Femur (tissue), 1 donor: ENCODE results near the gene STAG1.
"Not testable (repeated sequence)": the region's sequence is repeated elsewhere in the genome, so short reads cannot be mapped to it uniquely, and the experiment has no call there.

Experiments
- DNase-seq: peaks from one replicate; pipeline ENCODE4 v3.0.0-alpha.2; 2017

STAG1 gene

DNA sequence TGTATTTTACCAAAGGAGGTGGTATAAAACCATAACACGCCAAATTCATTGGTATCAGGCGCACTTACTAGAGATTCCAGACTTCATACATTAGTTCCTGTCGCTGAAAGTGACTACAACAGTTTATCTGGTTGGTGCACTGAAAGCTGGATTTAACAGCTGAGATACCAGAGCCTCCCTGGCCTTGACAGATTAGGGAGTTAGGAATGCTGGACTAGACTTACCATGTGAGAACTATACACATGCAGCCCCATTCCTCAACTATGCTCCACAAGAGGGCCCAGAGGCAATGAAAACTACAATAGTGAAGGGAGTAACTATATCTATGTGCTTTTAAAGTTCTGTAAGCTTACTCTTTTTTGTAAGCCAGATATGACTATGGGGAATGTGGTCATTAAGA is 174.4 kb downstream of the STAG1 start:
- DNase-seq: no peak

DNA sequence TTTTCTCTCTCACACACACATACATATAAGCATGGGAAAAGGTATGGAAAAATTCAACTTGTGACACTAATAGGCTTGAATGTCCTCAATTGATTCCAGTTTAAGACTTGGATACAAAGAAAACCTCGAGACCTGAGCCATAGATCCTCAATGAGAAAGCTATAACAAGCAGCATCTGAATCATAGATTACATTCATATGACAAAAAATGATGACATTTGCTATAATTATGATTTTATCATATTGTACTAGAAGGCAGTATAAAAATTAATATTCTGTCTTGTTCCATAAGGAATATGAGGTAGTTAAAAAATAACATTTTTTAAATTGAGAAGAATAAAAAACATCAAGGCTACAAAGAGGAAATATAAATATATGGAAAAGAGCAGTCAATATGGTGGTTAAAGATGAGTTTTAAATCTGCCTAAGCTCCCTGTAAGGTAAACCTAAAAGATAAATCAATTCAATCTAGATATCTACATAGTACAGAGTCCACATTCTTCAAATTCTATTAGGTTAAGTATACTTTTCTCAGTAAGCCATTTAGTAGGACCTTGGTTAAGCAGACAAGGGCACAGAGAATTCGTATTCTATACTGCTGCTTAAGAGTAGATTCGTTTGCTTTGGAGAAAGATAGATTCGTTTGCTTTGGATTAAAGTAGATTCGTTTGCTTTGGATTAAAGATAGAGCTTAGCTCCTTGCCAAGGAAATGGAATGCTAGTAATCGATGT is 175.7 kb downstream of the STAG1 start:
- DNase-seq: no peak

DNA sequence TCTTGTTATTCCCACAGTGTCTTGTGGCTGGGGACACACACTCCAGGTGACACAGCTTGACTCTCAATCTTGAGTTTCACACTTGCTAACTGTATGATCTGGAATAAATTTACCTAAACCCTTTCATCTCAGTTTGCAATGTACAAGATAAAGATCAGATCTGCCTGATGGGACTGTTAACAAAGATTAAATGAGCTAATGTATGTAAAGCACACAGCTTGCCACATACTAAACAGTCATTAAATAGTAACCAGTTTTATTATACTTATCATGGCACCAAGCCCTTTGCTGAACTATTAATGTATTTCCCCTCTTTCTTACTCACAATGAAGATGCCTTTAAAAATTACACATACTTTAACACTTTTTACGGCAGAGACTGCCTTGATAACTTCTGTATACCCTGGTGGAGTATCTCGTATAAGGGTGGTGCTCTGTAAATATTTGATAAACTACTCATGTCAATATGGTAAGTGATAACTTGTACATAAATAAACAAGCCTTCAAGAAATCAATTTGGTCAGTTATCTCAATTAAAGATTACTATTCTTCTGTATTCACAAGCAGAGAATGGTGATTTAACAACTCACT is 184.5 kb downstream of the STAG1 start:
- DNase-seq: no peak

DNA sequence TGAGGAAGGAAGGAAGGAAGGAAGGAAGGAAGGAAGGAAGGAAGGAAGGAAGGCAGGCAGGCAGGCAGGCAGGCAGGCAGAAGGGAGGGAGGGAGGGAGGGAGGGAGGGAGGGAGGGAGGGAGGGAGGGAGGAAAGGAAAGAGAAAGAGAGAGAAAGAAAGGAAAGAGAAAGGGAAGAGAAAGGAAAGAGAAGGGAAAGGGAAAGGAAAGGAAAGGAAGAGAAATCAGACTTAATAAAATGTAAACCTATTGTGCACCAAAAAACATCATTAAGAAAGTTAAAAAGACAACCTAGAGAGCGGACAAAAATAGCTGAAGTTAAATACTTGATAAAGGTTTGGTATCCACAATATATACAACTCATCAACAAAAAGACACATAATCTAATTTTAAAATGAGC is 187.2 kb downstream of the STAG1 start:
- not testable (repeated sequence) for DNase-seq

DNA sequence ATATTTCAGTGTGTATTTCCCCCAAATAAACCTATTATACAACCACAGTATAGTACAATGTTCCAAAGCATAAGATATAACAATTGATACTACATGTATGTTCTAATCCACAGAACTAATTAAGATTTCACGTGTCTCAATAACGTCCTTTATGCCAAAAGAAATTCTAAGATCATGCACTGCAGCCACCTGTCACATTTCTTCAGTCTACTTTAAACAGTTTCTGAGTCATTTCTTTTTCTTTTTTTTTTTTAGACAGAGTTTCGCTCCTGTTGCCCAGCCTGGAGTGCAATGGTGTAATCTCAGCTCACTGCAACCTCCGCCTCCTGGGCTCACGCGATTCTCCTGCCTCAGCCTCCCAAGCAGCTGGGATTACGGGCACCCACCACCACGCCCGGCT is 190.2 kb downstream of the STAG1 start:
- no peak for DNase-seq

DNA sequence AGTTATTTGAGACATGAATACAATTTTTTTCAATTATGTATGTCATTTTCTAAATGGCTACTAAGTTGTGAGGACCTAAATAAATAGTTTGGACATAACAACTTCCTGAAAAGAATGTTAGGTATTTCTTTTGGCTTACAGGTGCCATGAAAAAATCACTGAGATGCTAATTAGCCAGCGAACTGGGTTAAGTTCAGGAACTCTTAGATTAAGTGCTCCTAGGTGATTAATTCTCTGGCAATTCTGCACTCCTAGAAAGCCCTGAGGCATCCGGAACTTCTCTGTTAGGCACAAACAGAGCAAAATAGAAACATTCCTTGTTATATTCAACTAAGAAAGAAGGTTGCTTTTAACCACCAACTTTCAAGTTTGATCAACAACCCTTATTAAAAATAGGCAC is 192.3 kb downstream of the STAG1 start:
- DNase-seq: no peak

DNA sequence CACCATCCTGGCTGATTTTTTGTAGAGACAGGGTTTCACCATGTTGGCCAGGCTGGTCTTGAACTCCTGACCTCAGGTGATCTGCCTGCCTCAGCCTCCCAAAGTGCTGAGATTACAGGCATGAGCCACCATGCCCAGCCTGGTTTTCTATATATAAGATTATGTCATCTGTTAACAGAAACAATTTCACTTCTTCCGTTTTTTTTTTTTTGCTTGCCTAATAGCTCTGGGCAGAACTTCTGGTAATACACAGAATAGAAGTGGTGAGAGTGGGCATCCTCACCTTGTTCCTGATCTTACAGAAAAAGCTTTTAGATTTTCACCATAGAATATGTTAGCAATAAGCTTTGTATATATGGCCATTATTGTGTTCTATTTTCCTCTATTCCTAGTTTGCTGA is 202.7 kb downstream of the STAG1 start:
- not testable (repeated sequence) for DNase-seq

DNA sequence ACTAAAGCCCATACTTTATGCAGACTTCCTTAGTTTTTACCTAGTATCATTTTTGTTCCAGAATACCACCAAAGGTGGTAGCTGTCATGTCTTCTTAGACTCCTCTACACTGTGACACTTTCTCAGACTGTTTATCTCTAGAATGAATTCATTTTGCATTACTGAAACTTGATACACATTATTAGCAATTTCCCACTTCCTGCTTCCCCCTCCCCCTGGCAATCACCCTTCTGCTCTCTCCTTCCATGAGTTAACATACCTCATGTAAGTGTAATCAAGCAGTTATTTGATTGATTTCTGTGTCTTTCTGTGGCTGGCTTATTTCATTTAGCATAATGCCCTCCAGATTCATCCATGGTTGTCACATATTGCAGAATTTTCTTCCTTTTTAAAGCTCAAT is 204.9 kb downstream of the STAG1 start:
- DNase-seq: no peak

DNA sequence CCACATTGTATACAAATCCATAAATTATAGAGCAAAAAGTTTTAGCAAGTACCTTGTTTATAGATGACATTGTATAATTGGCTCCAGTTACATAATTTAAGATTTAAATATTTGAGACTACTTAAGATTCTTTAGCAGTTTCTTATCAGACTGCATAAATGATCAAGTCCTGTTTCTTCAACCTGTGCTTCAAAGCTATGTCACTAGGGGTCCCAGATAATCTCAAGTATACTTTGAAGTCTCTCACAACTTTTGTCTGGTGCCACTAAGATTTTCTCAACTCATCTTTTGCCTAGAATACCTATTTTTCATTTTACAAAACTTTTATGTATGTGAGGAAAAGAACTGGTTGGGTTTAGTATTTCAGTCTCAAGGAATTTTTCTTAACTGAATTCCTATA is 205.5 kb downstream of the STAG1 start:
- DNase-seq: no peak

DNA sequence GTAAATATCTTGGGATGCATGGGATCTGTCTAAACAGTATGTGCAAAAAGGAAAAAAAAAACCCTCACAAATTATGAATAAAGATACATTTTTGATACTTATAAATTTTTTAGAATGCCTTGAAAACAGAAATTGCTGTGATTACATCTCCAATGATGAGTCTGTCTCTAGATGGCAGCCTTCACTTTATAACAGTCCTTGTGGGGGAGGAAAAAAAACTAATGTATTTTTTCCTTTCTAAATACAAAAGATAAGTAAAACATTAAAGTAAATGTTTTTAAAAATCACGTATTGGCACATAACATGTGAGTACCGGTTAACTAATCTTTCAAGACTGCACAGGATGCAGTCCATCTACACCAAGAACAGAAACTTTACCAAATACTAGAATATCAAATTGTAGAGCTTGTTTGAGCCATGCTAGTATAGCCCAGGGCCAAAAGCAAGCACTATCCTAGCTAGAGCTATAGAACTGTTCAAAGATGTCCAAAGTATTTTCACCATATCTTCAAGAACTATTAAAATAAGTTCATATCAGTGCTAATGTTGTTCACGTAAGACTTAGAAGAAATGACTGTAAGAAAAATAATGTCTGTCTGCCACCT is 206.4 kb downstream of the STAG1 start:
- DNase-seq: no peak

DNA sequence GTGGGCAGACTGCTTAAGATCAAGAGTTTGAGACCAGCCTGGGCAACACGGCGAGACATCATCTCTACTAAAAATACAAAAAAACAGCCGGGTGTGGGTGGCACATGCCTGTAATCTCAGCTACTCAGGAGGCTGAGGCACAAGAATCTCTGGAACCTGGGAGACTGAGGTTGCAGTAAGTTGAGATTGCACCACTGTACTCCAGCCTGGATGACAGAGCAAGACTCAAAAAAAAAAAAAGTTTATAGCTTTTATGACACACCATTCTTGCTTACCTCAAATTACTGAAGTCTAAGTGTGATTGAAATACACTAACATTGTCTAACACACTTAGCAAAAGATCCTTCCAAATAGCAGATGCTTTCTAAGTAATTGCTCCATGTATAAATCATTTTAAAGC is 207.6 kb downstream of the STAG1 start:
- no peak for DNase-seq

DNA sequence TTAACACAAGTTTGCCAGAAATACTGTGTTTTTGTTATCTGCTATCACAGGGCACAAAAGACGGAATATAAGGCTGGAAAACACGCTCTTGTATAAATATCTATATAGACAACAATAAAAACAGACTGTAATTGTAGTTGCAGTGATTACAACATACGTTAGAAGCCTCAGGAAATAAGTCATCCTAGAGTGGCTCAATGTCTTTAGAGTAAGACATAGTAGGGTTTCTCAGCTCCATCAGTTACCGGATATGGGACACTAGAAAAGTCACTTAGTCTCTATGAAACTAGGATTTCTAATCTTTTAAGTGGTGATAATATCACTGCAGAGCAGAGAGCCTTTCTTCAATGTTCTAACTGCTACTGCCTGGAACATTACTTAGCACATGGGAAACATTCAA is 208.8 kb downstream of the STAG1 start:
- no peak for DNase-seq

DNA sequence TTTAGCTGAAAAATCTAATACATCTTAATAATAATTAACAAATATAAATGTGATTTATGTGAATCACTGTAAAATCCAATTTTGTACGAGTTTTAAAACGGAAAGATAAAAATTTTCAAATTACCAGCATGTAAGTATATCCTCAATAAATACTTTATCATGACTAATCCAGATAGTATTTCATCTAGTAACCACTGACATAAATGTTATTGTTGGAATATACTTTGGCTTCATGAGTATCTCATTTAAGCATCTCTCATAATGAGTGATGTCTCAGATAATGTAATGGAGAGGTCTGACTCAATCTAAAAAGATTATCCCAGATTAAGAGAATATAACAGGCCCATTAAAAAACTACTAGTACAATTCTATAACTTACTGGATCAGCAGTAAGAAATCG is 216.3 kb downstream of the STAG1 start:
- no peak for DNase-seq

DNA sequence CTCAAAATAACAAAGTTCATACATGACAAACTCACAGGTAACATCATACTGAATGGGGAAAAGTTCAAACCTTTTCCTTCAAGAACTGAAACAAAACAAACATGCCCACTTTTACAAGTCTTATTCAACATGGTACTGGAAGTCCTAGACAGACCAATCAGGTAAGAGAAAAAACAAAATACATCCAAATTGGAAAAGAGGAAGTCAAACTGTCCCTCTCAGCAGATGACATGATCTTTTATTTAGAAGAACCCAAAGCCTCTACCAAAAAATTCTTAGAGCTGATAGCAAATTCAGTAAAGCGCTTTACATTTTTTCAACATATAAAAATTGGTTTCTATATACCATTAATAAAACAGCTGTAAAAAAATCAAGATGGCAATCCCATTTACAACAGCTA is 219.4 kb downstream of the STAG1 start:
- no peak for DNase-seq

DNA sequence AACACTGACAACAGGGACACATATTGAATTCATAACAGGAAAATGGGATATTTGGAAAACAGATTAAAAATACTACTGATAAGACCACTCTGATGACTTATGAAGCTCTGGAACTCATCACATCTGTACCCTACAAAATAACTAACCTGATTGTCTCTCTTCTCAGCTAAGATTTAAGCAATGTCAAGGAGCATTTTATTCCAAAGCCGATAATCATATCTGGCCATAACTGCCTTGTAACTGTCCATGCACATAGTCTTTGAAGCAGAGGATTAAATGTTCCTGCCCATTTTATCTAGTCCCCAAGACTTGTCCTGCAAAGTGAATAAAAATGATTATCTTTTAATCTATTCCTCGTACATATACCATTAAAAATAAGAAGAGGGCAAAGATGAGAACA is 234.1 kb downstream of the STAG1 start:
- no peak for DNase-seq

DNA sequence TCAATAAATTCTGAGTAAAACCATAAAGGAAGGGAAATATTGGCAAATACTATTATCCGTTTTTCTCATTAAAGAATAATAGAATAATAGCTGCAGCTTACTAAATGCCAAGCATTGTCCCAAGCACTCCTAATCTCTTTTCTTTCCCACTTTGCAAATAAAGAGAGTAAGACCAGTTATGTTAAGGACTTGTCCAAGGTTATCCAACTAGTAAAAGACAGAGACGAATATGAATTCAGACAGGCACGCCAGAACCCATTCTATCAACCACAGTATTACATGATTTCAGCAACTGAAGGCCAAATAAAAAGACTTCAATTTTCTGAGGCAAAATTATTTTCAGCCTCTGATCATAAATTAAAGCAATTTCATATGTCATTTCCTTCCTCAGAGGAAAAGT is 235.5 kb downstream of the STAG1 start:
- no peak for DNase-seq

DNA sequence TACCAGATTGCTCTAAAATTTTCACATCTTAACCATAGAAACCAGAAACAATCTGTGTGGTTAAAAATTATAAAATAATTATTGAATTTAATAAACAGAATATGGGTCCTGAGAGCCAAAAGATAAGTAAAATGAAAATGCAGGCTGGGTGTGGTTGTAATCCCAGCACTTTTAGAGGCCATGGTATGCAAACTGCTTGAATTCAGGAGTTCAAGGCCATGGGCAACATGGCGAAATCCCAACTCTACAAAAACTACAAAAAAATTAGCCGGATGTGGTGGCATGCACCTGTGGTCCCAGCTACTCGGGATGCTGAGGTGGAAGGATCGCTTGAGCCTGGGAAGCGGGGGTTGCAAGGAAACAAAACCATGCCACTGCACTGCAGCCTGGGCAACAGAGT is 236.1 kb downstream of the STAG1 start:
- DNase-seq: no peak

DNA sequence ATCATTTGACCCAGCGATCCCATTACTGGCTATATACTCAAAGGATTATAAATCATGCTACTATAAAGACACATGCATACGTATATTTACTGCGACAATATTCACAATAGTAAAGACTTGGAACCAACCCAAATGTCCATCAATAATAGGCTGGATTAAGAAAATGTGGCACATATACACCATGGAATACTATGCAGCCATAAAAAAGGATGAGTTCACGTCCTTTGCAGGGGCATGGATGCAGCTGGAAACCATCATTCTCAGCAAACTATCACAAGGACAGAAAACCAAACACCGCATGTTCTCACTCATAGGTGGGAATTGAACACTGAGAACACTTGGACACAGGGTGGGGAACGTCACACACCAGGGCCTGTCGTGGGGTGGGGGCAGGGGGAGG is 237.6 kb downstream of the STAG1 start:
- DNase-seq: not testable (repeated sequence)

DNA sequence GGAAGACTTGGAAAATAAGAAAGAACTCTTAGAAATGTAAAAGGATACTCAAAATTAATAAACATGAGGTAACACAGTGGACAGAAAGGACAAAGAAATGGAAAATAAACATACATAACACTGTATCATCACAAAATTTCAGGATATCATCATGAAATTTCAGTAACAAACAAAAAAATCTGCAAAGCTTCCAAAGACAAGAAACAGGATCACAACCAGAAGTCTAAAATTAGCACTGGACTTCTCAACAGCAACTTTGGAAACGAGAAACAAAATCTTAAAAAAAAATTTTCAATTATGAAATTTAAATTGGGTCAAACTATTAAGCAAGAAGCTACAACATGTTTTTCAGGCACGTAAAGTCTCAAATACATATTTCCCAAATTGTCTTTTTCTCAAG is 238.8 kb downstream of the STAG1 start:
- DNase-seq: no peak

DNA sequence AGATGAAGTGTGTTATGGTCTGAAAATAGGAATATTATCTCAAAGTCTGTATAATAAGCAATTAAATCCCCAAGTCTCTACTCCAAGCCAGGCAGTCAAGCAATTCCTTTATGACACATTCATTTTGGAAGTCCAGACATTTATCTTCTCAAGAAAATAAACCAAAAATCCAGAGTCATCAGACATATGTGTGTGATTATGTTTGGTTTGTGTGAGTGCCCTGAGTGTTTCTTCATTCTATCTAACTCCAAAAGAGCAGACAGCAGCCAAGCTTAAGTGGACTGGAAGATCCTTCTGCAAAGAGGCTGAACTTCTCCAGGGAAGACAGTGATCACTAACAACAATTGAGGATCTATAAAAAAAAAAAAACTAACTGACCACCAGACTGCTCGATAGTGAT is 239.8 kb downstream of the STAG1 start:
- DNase-seq: no peak

DNA sequence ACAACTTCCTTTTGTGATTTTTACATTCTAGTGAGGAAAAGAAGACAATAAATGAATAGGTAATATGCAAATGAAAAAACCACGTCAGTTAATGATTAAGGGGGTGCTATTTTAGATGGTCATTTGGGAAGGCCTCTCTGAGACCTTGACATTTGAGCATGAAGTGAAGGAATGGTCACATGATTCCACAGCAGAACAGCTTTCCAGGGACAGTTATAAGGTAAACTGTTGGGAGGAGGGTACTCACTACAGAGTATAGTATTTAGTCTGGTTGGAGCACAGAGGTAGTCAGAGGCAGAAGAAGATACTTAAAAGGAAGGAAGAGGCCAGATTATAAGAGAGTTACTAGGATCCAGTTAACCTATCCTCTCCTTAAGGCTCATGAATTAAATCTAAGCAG is 246.5 kb downstream of the STAG1 start:
- no peak for DNase-seq

DNA sequence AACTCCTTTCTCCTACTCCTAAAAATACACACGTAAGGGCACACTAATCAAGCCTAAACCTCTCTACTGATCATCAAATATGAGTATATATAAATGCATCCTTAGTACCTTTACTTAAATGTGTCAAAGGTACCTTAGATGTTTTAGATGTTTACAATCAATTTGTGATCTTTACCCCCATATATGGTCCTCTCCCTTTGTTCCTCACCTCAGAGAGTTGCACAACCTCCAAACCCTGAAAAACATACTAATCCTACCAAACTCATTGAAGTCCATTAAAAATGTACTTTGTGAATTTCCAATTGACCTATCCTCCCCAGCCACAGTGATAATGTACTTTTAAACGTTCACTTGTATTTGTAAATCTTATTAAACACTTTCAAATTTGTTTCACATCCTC is 249.1 kb downstream of the STAG1 start:
- DNase-seq: no peak

DNA sequence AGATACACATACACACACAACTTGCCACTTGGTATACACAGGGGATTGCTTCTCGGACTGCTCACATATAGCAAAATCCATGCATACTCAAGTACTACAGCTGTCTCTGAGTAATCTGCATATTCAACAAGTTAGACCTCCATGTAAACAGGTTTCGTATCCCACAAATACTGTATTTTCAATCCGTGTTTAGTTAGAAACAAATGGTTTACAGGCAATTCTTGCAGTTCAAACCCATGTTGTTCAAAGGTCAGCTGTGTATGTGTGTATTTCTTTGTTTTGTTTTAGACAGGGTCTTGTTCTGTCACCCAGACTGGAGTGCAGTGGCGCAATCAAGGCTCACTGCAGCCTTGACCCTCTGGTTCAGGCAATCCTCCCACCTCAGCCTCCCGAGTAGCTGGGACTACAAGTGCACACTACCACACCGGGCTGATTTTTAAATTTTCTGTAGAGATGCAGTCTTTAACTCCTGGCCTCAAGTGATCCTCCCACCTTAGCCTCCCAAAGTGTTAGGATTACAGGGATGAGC is 253.2 kb downstream of the STAG1 start:
- no peak for DNase-seq

DNA sequence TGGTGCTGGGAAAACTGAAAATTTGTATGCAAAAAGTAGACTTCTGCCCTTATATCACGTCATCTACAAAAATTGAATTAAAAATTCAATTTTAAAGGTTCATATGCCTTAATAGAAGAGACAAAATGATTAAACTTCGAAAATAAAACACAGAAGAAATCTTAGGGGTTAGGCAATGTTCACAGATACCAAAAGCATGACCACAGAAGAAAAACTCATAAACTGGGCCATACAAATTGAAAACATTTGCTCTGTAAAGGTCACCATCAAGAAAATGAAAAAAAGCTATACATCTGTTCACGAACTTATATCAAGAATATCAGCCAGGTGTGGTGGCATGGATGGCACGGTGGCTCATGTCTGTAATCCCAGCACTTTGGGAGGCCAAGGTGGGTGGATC is 257.0 kb downstream of the STAG1 start:
- no peak for DNase-seq
